Pericardium fibroblast (primary cell): ENCODE data around the gene GHDC. TPM values are rescaled to one million over a fixed set of nuclear protein-coding genes. Genes with fewer than 3 reads are reported as not detected.

Experiments
- total RNA-seq: library from RNA; depleted of rRNA; stranded (reverse); fragments of >200 nt; gene quantifications from 2 replicates; pipeline ENCODE4 v1.2.3, GENCODE V29; 2015

GHDC gene
- total RNA-seq: 11.7 and 18.6 TPM in 2 replicates

GRCh38 chr17:42193969-42194899, at the start of gene GHDC:
GHDC (minus strand) TSS chr17:42194494; CDS start chr17:42193581, 913 bp downstream.

DNA sequence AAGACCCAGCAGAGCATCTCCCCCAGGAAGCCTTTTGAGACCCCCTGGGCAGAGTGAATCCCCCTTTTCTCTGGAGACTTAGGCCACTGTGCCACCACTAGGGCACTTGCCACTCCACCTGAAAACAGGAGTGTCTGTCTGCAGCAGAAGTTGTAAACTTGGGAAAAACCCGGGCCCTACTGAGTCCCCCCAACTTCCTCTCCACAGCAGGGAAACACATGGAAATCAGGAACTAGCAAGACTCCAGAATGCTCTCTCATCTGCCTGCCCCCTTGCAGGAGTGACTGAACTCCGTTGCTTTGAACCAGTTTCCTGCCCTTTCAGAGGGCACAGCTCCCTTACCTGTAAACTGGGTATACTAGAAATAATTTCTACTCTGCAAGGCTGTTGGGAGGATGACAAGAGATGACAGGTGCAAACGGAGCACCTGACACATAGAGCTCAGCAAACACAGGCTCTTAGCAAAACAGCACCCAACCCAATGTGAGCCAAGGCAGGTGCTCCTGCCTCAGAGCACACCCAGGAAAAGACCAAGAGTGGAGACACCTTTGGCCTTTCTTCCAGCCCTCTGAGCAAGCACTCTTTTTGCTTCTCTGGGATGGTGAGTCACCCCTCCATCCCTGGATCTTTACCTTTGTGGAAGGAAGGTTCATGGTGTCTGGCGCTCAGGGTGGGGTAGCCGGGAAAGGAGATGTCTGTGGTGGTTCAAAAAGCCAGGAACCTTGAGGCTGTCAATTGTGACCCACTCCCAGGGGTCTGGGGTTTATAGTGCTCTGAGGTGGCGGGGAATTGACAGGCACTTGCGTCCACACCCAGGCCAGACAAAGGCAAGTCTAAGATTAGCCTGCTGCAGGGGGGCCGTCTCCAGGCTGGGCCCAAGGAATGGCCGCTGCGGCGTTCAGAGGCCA, 9.3 kb downstream of the GHDC start, which contains the start of gene HCRT:
HCRT (minus strand) TSS at position 740 of the 908 bp plus-strand sequence; CDS start at position 653, 87 bp downstream.

DNA sequence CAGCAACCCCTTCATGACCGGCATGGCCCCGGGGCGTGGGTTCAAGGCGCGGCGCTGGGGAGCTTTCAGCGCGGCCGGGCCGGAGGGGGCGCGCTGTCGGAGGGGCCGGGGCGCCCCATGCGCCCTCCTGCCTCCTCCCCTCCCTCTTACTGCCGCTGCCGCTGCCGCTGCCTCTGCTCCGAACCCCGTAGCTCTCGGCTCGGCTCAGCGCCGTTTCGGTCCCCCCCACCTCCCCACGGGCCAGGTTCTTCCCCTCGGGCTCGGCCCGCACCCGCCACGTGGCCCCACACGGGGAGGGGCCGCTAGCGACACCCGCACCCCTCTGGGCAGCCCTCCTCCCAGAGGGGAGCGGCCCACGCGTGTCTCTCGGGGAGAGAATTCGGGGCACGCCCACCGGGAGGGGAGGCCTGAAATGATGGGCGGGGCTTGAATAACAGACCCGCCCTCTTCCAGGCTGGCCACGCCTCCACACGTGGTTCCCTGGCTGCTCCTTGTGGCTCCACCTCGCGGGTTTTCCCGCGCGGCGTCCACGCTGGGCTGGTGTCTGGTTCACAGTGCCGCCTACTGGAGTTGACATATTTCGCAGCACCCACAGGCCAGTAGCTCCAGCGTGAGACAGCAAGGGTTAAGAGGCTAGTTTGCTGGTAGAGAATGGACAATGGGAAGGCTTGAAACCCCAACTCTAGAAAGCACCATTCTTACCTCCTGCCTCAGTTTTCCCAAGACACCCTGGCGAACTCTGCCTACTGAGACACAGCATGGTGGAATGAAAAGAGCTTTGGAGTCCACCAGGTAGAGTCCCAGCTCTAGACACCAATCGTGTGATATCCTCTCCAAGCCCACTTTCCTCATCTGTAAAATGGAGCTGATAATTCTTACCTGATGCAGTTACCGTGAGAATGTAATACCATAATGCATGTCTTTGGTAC, 13.1 kb downstream of the GHDC start, which contains the start of gene KCNH4:
KCNH4 (minus strand) TSS at position 221 of the 929 bp plus-strand sequence; CDS start at position 24, 197 bp downstream.

Other genes with a start within 250 kb of the GHDC start
- gene CNP, start 227.7 kb downstream of the GHDC start, total RNA-seq: 62.6 and 69.4 TPM in 2 replicates
- 39.7 and 67.8 TPM in 2 replicates for gene DNAJC7, start 177.1 kb downstream of the GHDC start, total RNA-seq
- gene NKIRAS2, start 174.4 kb downstream of the GHDC start, total RNA-seq: 41.5 and 65.0 TPM in 2 replicates
- gene C17orf113, start 143.9 kb downstream of the GHDC start, total RNA-seq: 0.23 and 0.43 TPM in 2 replicates
- 0.60 TPM in 1 of 2 replicates, not detected in the other for gene ZNF385C, start 96.0 kb downstream of the GHDC start, total RNA-seq
- 10.9 and 11.0 TPM in 2 replicates for gene DHX58, start 81.8 kb downstream of the GHDC start, total RNA-seq
- 12.0 and 26.2 TPM in 2 replicates for gene KAT2A, start 73.1 kb downstream of the GHDC start, total RNA-seq
- gene HSPB9, start 71.7 kb downstream of the GHDC start, total RNA-seq: not detected in 2 replicates
- 76.7 and 146 TPM in 2 replicates for gene RAB5C, start 39.5 kb downstream of the GHDC start, total RNA-seq
- not detected in 2 replicates for gene KCNH4, start 13.4 kb downstream of the GHDC start, total RNA-seq
- not detected in 2 replicates for gene HCRT, start 9.0 kb downstream of the GHDC start, total RNA-seq
- 19.6 and 20.9 TPM in 2 replicates for gene STAT5B, start 81.9 kb upstream of the GHDC start, total RNA-seq
- gene STAT5A, start 94.0 kb upstream of the GHDC start, total RNA-seq: 28.2 and 31.7 TPM in 2 replicates
- gene STAT3, start 193.9 kb upstream of the GHDC start, total RNA-seq: 110 and 130 TPM in 2 replicates
- gene CAVIN1, start 228.8 kb upstream of the GHDC start, total RNA-seq: 510 and 922 TPM in 2 replicates